ENCODE data around the gene SCYL3.
A peak's percentile ranks its signal among the peaks of the same experiment; 100 is the strongest.
"Not testable (repeated sequence)": the region's sequence is repeated elsewhere in the genome, so short reads cannot be mapped to it uniquely, and the experiment has no call there.

The SCYL3 gene

GRCh38 chr1:169893645-169894423 lies at the start of gene SCYL3:
SCYL3 (minus strand) TSS chr1:169893896; CDS start chr1:169888840, 5,056 bp downstream.
- DNase-seq: peak; percentile 90

- no peak for DNase-seq
Measured at GRCh38 chr1:169941982-169942830, 48.5 kb upstream of the SCYL3 start.

GRCh38 chr1:169933984-169934725 lies 40.5 kb upstream of the SCYL3 start:
- DNase-seq: no peak

GRCh38 chr1:169931795-169932231 lies 38.1 kb upstream of the SCYL3 start:
- DNase-seq: no peak

- DNase-seq: no peak
Measured at GRCh38 chr1:169929210-169929526, 35.5 kb upstream of the SCYL3 start.

GRCh38 chr1:169928438-169929209 lies 34.9 kb upstream of the SCYL3 start:
- no peak for DNase-seq

GRCh38 chr1:169925505-169926482 lies 32.1 kb upstream of the SCYL3 start:
- no peak for DNase-seq

- DNase-seq: no peak
Measured at GRCh38 chr1:169924829-169925228, 31.1 kb upstream of the SCYL3 start.

GRCh38 chr1:169924063-169924462 lies 30.4 kb upstream of the SCYL3 start:
- DNase-seq: no peak

GRCh38 chr1:169921080-169921479 lies 27.4 kb upstream of the SCYL3 start:
- DNase-seq: no peak

- no peak for DNase-seq
Measured at GRCh38 chr1:169918927-169919326, 25.2 kb upstream of the SCYL3 start.

- not testable (repeated sequence) for DNase-seq
Measured at GRCh38 chr1:169918220-169918619, 24.5 kb upstream of the SCYL3 start.

GRCh38 chr1:169915150-169915549 lies 21.5 kb upstream of the SCYL3 start:
- DNase-seq: no peak

- no peak for DNase-seq
Measured at GRCh38 chr1:169914531-169914930, 20.8 kb upstream of the SCYL3 start.

- DNase-seq: no peak
Measured at GRCh38 chr1:169909499-169909898, 15.8 kb upstream of the SCYL3 start.

- DNase-seq: no peak
Measured at GRCh38 chr1:169906938-169907337, 13.2 kb upstream of the SCYL3 start.

GRCh38 chr1:169904834-169905233 lies 11.1 kb upstream of the SCYL3 start:
- DNase-seq: no peak

GRCh38 chr1:169902751-169903150 lies 9.1 kb upstream of the SCYL3 start:
- no peak for DNase-seq

- DNase-seq: no peak
Measured at GRCh38 chr1:169901115-169901514, 7.4 kb upstream of the SCYL3 start.

- no peak for DNase-seq
Measured at GRCh38 chr1:169900571-169900970, 6.9 kb upstream of the SCYL3 start.

- no peak for DNase-seq
Measured at GRCh38 chr1:169899519-169900217, 6.0 kb upstream of the SCYL3 start.
